IMR-90 (cell line): ENCODE data around the gene HNRNPR.

Source experiments
- CTCF ChIP-seq: conservative IDR thresholded peaks from 2 replicates; pipeline ENCODE4 v1.5.1; 2012; ENCODE audit warnings: mild to moderate bottlenecking, low read depth, low read length, improper control_type of control experiment
- FOS ChIP-seq: fragments of 150-350 bp; IDR thresholded peaks from 2 replicates; pipeline ENCODE4 v1.6.1; 2016; ENCODE audit warnings: low read depth, low read length
- MXI1 ChIP-seq: IDR thresholded peaks from 2 replicates; pipeline ENCODE4 v1.6.1; 2012; ENCODE audit warnings: low read depth, mild to moderate bottlenecking, low read length, moderate library complexity, borderline replicate concordance
- POLR2A ChIP-seq: IDR thresholded peaks from 2 replicates; pipeline ENCODE4 v1.6.1; 2012; ENCODE audit warnings: mild to moderate bottlenecking, low read depth, low read length
- RAD21 ChIP-seq: IDR thresholded peaks from 2 replicates; pipeline ENCODE4 v1.6.1; 2012; ENCODE audit warnings: low read length, improper control_type of control experiment
- RCOR1 ChIP-seq: IDR thresholded peaks from 2 replicates; pipeline ENCODE4 v1.6.1; 2012; ENCODE audit warnings: mild to moderate bottlenecking, low read length, improper control_type of control experiment; ENCODE audit not compliant: insufficient replicate concordance
- RFX5 ChIP-seq: IDR thresholded peaks from 2 replicates; pipeline ENCODE4 v1.8.0; 2012; ENCODE audit warnings: low read depth, mild to moderate bottlenecking, low read length, moderate library complexity
- TF ChIP-seq, protein P1 (sequence below): fragments of 150-350 bp; IDR thresholded peaks from 2 replicates; pipeline ENCODE4 v1.6.1; 2016; ENCODE audit warnings: low read depth, mild to moderate bottlenecking, low read length, moderate library complexity, borderline replicate concordance

DNA sequence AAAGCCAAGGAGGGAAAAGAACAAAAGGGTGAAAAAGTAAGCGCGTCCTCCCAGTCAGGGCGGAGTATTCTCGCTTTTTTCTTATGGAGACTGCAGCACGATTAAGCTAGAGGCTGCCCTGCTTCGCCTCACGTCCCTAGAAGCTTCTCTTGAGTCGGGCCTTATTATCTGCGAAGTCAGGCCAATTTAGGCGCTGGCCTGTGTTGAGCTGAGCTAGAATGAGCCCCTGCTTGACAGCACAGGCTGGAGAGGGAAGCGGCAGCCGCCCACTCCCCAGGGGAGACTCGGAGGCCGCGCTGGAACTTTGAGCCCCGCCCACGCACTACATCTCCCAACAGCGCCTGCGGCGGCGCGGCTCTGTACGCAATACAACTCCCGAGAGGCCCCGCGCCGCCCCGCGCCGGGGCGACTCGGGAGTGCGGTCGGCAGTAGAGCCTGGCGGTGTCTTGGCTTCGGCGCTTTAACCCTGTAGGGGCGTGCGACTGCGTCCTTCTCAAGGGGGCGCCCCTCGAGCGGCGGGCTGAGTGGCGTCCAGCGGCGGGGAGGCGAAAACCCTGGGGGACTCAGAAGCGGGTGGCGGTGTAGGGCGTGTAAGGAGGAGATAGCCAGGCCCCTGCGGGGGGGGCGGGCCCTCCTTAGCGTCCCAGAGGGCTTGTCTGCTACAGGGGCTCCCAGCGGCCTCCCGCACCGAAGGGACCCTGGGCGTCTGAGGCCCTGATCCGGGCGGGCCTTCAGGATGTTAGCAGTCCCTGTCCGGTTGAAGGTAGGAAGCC lies 24.7 kb upstream of the HNRNPR start:
- TF ChIP-seq CTCF = peak; percentile 34
- peak; percentile 72 for TF ChIP-seq POLR2A
- TF ChIP-seq RAD21 = peak; percentile 39
- TF ChIP-seq, protein P1, sequence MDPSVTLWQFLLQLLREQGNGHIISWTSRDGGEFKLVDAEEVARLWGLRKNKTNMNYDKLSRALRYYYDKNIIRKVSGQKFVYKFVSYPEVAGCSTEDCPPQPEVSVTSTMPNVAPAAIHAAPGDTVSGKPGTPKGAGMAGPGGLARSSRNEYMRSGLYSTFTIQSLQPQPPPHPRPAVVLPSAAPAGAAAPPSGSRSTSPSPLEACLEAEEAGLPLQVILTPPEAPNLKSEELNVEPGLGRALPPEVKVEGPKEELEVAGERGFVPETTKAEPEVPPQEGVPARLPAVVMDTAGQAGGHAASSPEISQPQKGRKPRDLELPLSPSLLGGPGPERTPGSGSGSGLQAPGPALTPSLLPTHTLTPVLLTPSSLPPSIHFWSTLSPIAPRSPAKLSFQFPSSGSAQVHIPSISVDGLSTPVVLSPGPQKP = no peak
- TF ChIP-seq MXI1 = peak; percentile 54; the same call in 1 of the 2 replicates
- TF ChIP-seq FOS = no peak
- no peak for TF ChIP-seq RFX5
- no peak for TF ChIP-seq RCOR1
